T-cell (primary cell): ENCODE data around the gene NEK5. TPM values are rescaled to one million over a fixed set of nuclear protein-coding genes. Genes with fewer than 3 reads are reported as not detected.

Source experiments
- ATAC-seq, 4 experiments: fragments of 200-7000 bp in 3 of 4; fragments of 150-1000 bp in 1 of 4; cut with Tn5 transposase; replicated peaks in 1 of 4; 1 replicate in 3 of 4; 2 replicates in 1 of 4; pipeline ENCODE4 v1.10.0; 2021; ENCODE audit warnings: moderate library complexity in 3 of 4, mild to moderate bottlenecking in 2 of 4, moderate number of reproducible peaks in 1 of 4
- CTCF ChIA-PET, 2 donors: fragments of 300-600 bp; sonication (Branson Sonifier 250); formaldehyde crosslinking; loops; one replicate each; lab custom pipeline; 2022; ENCODE audit warnings: antibody characterized with exemption in 2 of 2; lab: Charles Lee
- POLR2A ChIA-PET, 2 donors: fragments of 300-600 bp; sonication (Branson Sonifier 250); formaldehyde crosslinking; loops; one replicate each; lab custom pipeline; 2022; ENCODE audit warnings: antibody characterized with exemption in 2 of 2; lab: Charles Lee
- DNase-seq, 35 experiments: peaks; one replicate each; pipeline versions ENCODE4 v3.0.0 to v3.0.0-alpha.2; 2013 to 2023
- H3K27ac ChIP-seq: one replicate; pipeline ENCODE4 v1.5.1; 2013; ENCODE audit warnings: low read length
- H3K27me3 ChIP-seq, 2 experiments: replicated peaks in 1 of 2; 1 replicate in 1 of 2; 2 replicates in 1 of 2; pipeline versions ENCODE4 v1.6.1 to v1.7.0; 2013; ENCODE audit warnings: low read length in 1 of 2, mixed read lengths in 1 of 2; ENCODE audit not compliant: control insufficient read depth in 2 of 2, insufficient read depth in 2 of 2; ENCODE audit errors: extremely low read depth in 1 of 2
- H3K36me3 ChIP-seq, 2 donors: 1 replicate in 1 of 2; 2 replicates in 1 of 2; pipeline versions ENCODE4 v1.6.1 to v1.7.0; 2013; ENCODE audit warnings: low read length in 1 of 2; ENCODE audit not compliant: control insufficient read depth in 2 of 2, insufficient read depth in 1 of 2; ENCODE audit errors: extremely low read depth in 1 of 2
- H3K4me1 ChIP-seq, 2 experiments: 1 replicate in 1 of 2; 2 replicates in 1 of 2; pipeline versions ENCODE4 v1.6.1 to v1.7.0; 2013; ENCODE audit warnings: low read length in 2 of 2, mixed read lengths in 1 of 2; ENCODE audit not compliant: insufficient read depth in 2 of 2, control insufficient read depth in 1 of 2; ENCODE audit errors: extremely low read depth in 1 of 2
- H3K4me3 ChIP-seq, 2 donors: 1 replicate in 1 of 2; 2 replicates in 1 of 2; pipeline versions ENCODE4 v1.5.1 to v1.7.0; 2013; ENCODE audit warnings: mild to moderate bottlenecking in 2 of 2, low read length in 1 of 2, moderate library complexity in 1 of 2; ENCODE audit not compliant: control insufficient read depth in 1 of 2; ENCODE audit errors: extremely low read depth in 1 of 2
- H3K9me3 ChIP-seq: 2 replicates; pipeline ENCODE4 v1.7.0; 2013
- H3K27ac Mint-ChIP-seq, 2 donors: one replicate each; pipeline ENCODE4 v1.8.0; 2020 to 2021; ENCODE audit warnings: mild to moderate bottlenecking in 2 of 2, mixed read lengths in 2 of 2
- H3K27me3 Mint-ChIP-seq, 2 donors: one replicate each; pipeline ENCODE4 v1.8.0; 2021 to 2022; ENCODE audit warnings: mixed read lengths in 2 of 2
- H3K36me3 Mint-ChIP-seq: one replicate; pipeline ENCODE4 v1.8.0; 2021; ENCODE audit warnings: mixed read lengths
- H3K4me1 Mint-ChIP-seq, 3 donors: one replicate each; pipeline ENCODE4 v1.8.0; 2020 to 2022; ENCODE audit warnings: mixed read lengths in 3 of 3, mild to moderate bottlenecking in 1 of 3
- H3K4me3 Mint-ChIP-seq, 3 donors: one replicate each; pipeline ENCODE4 v1.8.0; 2020 to 2022; ENCODE audit warnings: mild to moderate bottlenecking in 3 of 3, mixed read lengths in 3 of 3, moderate library complexity in 3 of 3
- H3K9me3 Mint-ChIP-seq, 3 donors: one replicate each; pipeline ENCODE4 v1.8.0; 2020 to 2022; ENCODE audit warnings: mixed read lengths in 3 of 3
- WGBS: methylation state at CpG from one replicate; pipeline ENCODE4 v1.1.5; 2013; ENCODE audit warnings: missing lambda C conversion rate; ENCODE audit not compliant: insufficient coverage; 5-methylcytosine and 5-hydroxymethylcytosine counted together
- total RNA-seq, 35 experiments: library from RNA in 6 of 35; stranded (reverse) in 6 of 35; fragments of 120-200 nt in 1 of 35; gene quantifications; one replicate each; pipeline versions ENCODE4 v1.2.1 to v1.2.4 and lab custom pipeline; 2013 to 2026

NEK5 gene
- total RNA-seq, 5 donors from 2014 or later (not counting 1 experiment from before 2014, with no cell fraction given) = 0.09 TPM; not detected in 4

DNA sequence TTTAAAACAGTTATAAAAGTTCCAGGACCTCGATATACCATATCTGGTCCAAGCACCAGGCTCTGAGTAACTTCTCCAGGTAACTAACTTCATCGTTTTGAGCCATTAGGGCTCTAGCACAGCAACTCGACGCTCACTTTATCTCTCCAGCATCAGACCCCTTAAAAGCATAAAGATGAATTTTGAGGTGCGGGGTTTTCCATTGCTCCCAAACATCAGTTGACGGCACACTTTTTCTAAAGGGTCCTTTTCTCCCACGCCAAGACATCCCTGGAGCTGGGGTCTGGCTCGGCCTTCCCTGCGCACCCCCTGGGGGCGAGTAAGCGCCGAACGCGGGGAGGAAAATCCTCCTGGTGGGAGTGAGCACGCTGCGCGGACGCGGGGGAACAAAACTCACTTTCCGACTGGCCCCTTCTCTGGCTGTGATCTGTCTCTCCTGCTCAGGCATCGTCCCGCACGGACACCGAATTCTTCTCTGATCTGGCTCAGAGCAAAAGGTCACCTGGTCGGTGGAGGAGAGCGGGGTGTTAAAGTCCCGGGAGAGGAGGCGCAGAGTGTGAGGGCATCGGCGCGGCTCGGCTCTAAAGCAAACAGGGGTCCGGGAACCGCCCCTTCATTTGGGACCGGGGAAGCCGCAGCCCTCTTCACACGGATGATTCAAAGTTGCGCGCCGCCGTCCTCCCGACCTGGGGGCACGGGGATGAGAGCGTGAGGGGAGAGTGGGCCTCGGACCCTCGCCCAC lies 117.8 kb downstream of the NEK5 start, which contains the start of gene ATP7B:
Gene ATP7B, minus strand, starts transcription at position 561 of the 742 bp plus-strand sequence. Its CDS starts 113 bp downstream, at position 448.
- peaks cover 0 to 12% of the 10 kb centered on the region in 2 experiments for H3K27me3 ChIP-seq
- ChIA-PET CTCF (no interaction called here), POLR2A (interaction anchor here in 1 of 2 donors (0.8 kb wide), 1 partner anchor 1111 kb away, joined by 3 read pairs; no protein-coding TSS in a partner anchor)
- Mint-ChIP-seq H3K4me1 (peaks cover 23 to 31% (median 27%) of the 10 kb centered on the region in 3 donors), H3K27ac (peak within 1 kb of the TSS; percentile 74 to 91), H3K4me3 (peak within 1 kb of the TSS; percentile 97 to 99 (median 97)), H3K9me3 (no peaks in the 10 kb centered on the region), H3K27me3 (peaks cover 17 to 33% of the 10 kb centered on the region in 2 donors), H3K36me3 (peaks cover 6% of the 10 kb centered on the region)
- H3K36me3 ChIP-seq = no peaks in the 10 kb centered on the region
- WGBS = 3% methylated on average over 40 of the region's 46 CpGs
- DNase-seq (peak in 13 of 35 experiments; percentile 4 to 32 (median 9)), ATAC-seq (peak in 3 of 4 experiments; percentile 2 to 5 (median 3))
- peaks cover 9 to 13% of the 10 kb centered on the region in 2 experiments for H3K4me1 ChIP-seq
- peak within 1 kb of the TSS; percentile 95 to 96 for H3K4me3 ChIP-seq
- no peaks in the 10 kb centered on the region for H3K9me3 ChIP-seq
- H3K27ac ChIP-seq = peak within 1 kb of the TSS; percentile 59

DNA sequence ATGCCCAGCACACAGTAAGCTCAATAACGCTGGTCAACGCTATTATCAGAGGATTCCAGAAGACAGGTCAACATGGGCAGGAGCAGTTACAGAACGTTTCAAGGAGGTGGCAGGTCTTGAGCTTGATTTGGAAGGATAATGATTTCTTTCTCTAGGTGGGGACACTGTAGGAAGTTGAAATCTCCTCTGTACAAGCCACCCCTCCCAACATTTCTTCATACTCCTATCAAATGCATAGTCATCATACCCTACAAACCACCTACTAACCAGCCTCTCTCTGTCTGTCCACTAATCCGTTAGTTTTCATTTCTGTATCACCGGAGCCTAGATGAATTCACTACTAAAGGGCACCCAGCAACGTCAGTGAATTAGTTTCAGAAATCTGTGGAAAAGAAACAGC lies 118.9 kb downstream of the NEK5 start:
- Histone ChIP-seq H3K27ac (no peak overlapping the region), H3K36me3 (no peaks in the 10 kb centered on the region), H3K4me3 (no peak overlapping the region), H3K4me1 (peaks cover 9 to 13% of the 10 kb centered on the region in 2 experiments), H3K9me3 (no peaks in the 10 kb centered on the region), H3K27me3 (peaks cover 0 to 12% of the 10 kb centered on the region in 2 experiments)
- peaks cover 18 to 22% (median 22%) of the 10 kb centered on the region in 3 donors for H3K4me1 Mint-ChIP-seq
- H3K4me3 Mint-ChIP-seq = peak overlapping the region; percentile 43 to 97 (median 60)
- peaks cover 17 to 33% of the 10 kb centered on the region in 2 donors for H3K27me3 Mint-ChIP-seq
- H3K36me3 Mint-ChIP-seq = no peaks in the 10 kb centered on the region
- no peaks in the 10 kb centered on the region for H3K9me3 Mint-ChIP-seq
- POLR2A ChIA-PET = no interaction called here
- CTCF ChIA-PET = no interaction called here
- no peak for DNase-seq
- no peak for ATAC-seq
- WGBS = 75% methylated on average over 4 of the region's 6 CpGs
- H3K27ac Mint-ChIP-seq = no peak overlapping the region

DNA sequence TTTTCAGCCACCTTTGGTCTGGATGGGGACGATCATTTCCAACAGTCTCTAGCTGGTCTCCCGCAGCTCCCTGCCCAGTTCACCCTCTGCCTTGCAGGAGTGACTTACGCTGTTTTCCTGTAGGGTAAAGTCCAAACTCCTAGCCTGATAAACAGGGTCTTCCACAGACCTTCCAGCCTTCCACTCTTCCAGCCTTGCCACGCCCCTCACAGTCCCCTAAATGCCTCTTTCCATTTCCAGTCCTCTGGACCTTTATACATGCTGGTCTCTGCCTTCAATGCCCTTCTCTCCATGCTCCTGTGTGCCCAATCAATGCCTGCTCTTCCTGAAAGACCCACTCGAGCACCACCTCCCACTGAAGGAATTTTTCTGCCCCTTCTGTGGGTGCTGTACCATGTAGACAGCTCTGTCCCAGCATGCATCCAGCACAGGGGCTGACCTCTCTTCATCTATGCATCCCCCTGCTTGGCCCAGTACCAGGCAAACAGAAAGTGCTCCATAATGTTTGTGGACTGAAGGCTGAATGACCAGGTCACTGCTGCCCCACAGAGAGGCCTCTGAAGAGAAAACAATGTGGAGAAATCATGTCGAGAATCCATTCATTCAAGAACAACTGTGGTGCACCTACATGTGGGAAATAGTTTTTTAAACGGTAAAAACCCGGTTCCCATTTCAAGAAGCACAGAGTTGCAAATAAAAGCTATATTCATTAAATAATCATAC lies 122.2 kb downstream of the NEK5 start:
- peaks cover 0 to 9% of the 10 kb centered on the region in 2 experiments for H3K4me1 ChIP-seq
- ChIA-PET POLR2A (no interaction called here), CTCF (no interaction called here)
- no peaks in the 10 kb centered on the region for H3K9me3 ChIP-seq
- ATAC-seq (no peak), DNase-seq (no peak)
- H3K27ac ChIP-seq = no peak overlapping the region
- H3K27me3 ChIP-seq = peaks cover 0 to 12% of the 10 kb centered on the region in 2 experiments
- no peak overlapping the region for H3K27ac Mint-ChIP-seq
- no peaks in the 10 kb centered on the region for H3K36me3 Mint-ChIP-seq
- no peak overlapping the region for H3K4me3 ChIP-seq
- peaks cover 6 to 8% (median 7%) of the 10 kb centered on the region in 3 donors for H3K4me1 Mint-ChIP-seq
- no peak overlapping the region for H3K4me3 Mint-ChIP-seq
- no peaks in the 10 kb centered on the region for H3K36me3 ChIP-seq
- peaks cover 17 to 33% of the 10 kb centered on the region in 2 donors for H3K27me3 Mint-ChIP-seq
- H3K9me3 Mint-ChIP-seq = no peaks in the 10 kb centered on the region
- WGBS = 58% methylated on average over 5 of the region's 8 CpGs

DNA sequence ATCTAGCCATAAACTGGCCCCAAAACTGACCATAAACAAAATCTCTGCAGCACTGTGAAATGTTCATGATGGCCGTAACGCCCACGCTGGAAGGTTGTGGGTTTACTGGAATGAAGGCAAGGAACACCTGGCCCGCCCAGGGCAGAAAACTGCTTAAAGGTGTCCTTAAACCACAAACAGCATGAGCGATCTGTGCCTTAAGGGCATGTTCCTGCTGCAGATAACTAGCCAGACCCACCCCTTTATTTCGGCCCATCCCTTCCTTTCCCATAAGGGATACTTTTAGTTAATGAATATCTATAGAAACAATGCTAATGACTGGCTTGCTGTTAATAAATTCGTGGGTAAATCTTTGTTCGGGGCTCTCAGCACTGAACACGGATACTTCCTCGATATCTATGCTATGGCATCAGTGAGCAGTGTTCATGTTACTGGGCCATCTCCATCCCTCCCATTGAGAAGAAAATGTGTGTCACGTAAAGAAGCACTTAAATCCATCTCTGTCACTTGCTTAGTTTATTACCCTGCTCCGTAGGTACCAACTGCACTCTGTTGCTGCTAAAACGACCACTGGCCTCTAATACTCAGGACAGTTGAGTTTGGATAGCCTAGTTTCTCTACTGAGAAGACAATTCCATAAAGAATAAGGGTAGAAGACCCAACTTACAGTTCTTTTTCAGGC lies 122.9 kb downstream of the NEK5 start:
- Histone ChIP-seq H3K4me1 (peaks cover 0 to 3% of the 10 kb centered on the region in 2 experiments), H3K36me3 (no peaks in the 10 kb centered on the region), H3K27me3 (peaks cover 0 to 5% of the 10 kb centered on the region in 2 experiments), H3K27ac (no peak overlapping the region), H3K4me3 (no peak overlapping the region), H3K9me3 (no peaks in the 10 kb centered on the region)
- no peak overlapping the region for H3K4me3 Mint-ChIP-seq
- no peak for ATAC-seq
- CTCF ChIA-PET = no interaction called here
- no peak for DNase-seq
- peaks cover 3 to 9% (median 5%) of the 10 kb centered on the region in 3 donors for H3K4me1 Mint-ChIP-seq
- no peaks in the 10 kb centered on the region for H3K36me3 Mint-ChIP-seq
- 90% methylated on average over 9 of the region's 13 CpGs for WGBS
- no peak overlapping the region for H3K27ac Mint-ChIP-seq
- POLR2A ChIA-PET = no interaction called here
- peaks cover 18 to 29% of the 10 kb centered on the region in 2 donors for H3K27me3 Mint-ChIP-seq
- H3K9me3 Mint-ChIP-seq = no peaks in the 10 kb centered on the region

DNA sequence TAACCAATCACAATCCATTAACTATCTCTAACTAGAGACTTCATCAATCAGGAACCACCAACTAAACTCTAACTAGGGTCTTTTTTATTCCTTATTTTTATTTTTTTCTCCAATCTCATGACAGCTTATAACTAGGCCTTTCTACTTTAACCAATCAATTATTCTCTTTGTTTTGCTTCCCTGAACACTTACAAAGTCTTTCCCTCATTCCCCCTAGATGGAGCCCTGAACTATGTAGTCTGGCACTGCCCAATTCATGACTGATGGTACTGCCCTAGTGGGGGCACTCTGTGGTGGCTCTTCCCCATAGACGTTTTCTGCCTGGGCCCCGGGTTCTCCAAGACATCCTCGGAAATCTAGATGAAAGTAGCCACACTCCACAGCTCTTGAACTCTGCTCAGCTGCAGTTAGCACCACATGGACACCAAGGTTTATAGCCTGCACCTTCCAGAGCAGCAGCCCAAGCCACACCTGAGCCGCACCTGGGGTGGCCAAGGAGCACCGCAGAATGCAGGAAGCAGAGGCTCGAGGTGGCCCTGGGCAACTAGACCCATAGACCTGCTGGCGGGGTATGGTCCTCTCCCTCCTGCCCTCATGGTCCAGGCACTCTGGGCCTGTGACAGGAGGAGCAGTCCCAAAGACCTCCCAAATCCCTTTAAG lies 124.2 kb downstream of the NEK5 start:
- Mint-ChIP-seq H3K9me3 (no peaks in the 10 kb centered on the region), H3K27me3 (peaks cover 17 to 25% of the 10 kb centered on the region in 2 donors), H3K4me3 (no peak overlapping the region), H3K4me1 (peaks cover 0 to 6% (median 0%) of the 10 kb centered on the region in 3 donors), H3K27ac (no peak overlapping the region), H3K36me3 (no peaks in the 10 kb centered on the region)
- POLR2A ChIA-PET = interaction anchor here in 1 of 2 donors (0.6 kb wide), 1 partner anchor 95 kb away, joined by 3 read pairs; no protein-coding TSS in a partner anchor
- CTCF ChIA-PET = interaction anchor here in 1 of 2 donors (0.6 kb wide), 1 partner anchor 157 kb away, joined by 3 read pairs; no protein-coding TSS in a partner anchor
- H3K9me3 ChIP-seq = no peaks in the 10 kb centered on the region
- DNase-seq (no peak), ATAC-seq (no peak)
- WGBS = 79% methylated on average over 7 of the region's 7 CpGs
- peaks cover 0 to 6% of the 10 kb centered on the region in 2 experiments for H3K27me3 ChIP-seq
- H3K36me3 ChIP-seq = no peaks in the 10 kb centered on the region
- H3K4me1 ChIP-seq = no peaks in the 10 kb centered on the region
- no peak overlapping the region for H3K27ac ChIP-seq
- no peak overlapping the region for H3K4me3 ChIP-seq
